Neural cell (in vitro differentiated cells): Measurements from ENCODE around the gene UMODL1.

Experiments used
- CTCF ChIP-seq: fragments of 450-650 bp; IDR thresholded peaks from 2 replicates; pipeline ENCODE4 v1.5.1; 2014; ENCODE audit warnings: antibody characterized with exemption, mild to moderate bottlenecking, moderate library complexity; ENCODE audit not compliant: poor library complexity, severe bottlenecking
- EP300 ChIP-seq: fragments of 450-650 bp; conservative IDR thresholded peaks from 2 replicates; pipeline ENCODE4 v1.6.1; 2014; ENCODE audit warnings: antibody characterized with exemption, mild to moderate bottlenecking, moderate library complexity; ENCODE audit not compliant: poor library complexity, severe bottlenecking
- EZH2 ChIP-seq: fragments of 200-600, 300-800 bp; shearing (Covaris generic), sonication (generic); IDR thresholded peaks from 2 replicates; pipeline ENCODE4 v1.6.1; 2014; ENCODE audit warnings: antibody characterized with exemption, low read length, borderline replicate concordance, mild to moderate bottlenecking; ENCODE audit not compliant: insufficient read depth, poor library complexity, severe bottlenecking
- POLR2AphosphoS5 ChIP-seq: IDR thresholded peaks from 2 replicates; pipeline ENCODE4 v1.6.1; 2012

- TF ChIP-seq EP300 (no peak), EZH2 (no peak), CTCF (no peak), POLR2AphosphoS5 (no peak)
Measured at GRCh38 chr21:42107177-42107880, 36.2 kb downstream of the UMODL1 start.
